Non-pigmented ciliary epithelial cell (primary cell): ENCODE results near the gene PEA15.

Source experiments
- DNase-seq: peaks from one replicate; pipeline ENCODE4 v3.0.0-alpha.2; 2010; ENCODE audit warnings: low read depth

PEA15 gene

DNA sequence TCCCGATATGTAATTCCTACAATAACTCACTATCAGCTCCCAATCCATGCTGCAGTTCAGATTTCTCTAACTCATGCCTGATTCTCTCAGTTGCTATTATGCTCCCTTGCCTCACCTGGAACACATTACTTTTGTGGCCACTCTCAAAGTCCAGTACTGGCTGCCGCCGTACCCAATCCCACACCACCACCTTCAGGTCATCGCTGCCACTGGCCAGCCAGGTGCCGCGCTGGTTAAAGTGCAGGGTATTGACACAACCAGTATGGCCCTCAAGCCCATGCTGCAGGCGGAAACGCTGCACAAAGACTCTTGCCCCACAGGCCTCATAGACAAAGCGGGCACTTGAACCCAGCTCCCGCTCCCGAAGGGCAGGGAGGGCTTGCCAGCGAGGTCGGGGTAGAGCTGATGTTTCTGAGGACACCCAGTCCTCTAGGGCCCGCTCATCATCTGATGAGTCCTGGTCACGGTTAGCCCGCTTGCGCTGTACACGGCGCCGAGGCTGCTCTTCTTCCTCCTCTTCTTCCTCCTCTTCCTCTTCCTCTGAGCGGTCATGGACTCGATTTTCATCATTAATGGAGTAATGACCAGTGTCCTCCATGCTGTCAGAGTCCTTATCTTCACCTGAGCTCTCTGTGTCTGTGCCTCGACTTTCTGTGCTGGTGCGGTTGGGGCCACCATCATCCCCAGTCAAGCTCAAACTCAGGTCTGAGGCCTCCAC lies 34.6 kb downstream of the PEA15 start:
- DNase-seq: no peak

DNA sequence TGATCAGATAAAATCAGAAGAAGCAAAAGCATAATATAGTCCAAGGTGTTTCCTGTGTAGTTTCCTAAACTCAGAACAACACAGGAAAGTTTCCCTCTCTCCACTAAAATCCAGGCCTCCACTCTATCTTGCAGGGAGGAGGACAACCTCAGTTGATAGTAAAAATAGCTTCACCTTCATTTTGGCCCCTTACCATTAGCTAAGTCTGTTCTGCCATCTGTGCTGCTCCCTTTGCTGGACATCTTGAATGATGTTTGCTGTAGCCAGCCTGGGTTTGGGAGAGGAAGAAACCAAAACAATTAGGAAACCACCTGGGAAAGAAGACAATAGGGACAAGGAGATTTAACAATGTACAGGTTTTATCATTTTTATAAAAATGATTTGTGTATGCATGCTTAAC lies 38.6 kb downstream of the PEA15 start:
- no peak for DNase-seq

DNA sequence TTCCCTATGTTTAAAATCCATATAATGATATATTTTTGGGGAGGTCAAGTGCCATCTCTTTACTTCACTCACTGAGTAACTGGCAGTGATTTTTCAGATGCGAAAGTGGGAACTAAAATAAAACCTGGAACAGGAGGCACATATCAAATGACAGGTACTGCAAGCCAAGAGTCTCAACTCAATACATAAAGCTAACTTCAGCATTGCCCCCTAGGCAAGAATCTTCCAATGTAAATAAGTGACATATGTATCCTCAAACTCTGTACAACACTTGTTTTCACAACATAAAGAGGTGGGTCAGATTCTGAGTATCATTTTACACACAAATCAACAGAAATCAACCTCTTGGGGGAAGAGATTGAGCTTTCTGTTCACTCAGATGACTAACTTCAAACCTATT lies 39.0 kb downstream of the PEA15 start:
- DNase-seq: no peak

DNA sequence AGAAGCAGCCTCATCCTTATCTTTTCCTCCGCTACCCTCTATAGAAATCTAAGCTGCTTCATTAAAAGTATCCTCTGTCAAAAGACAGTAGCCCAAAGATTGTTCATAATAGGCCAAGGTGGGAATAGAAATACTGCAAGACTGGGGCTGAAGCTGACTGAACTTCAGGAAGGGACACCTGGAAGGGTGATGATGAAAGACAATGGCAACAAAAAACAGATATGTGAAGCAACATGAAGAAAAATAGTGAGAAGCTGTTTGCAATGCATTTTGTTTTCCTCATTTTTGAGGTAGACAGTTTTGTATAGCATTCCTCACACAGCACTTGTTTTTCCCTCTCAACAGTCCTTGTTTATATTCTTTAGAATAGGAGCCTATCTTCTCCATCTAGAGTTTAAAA lies 40.2 kb downstream of the PEA15 start:
- DNase-seq: no peak

DNA sequence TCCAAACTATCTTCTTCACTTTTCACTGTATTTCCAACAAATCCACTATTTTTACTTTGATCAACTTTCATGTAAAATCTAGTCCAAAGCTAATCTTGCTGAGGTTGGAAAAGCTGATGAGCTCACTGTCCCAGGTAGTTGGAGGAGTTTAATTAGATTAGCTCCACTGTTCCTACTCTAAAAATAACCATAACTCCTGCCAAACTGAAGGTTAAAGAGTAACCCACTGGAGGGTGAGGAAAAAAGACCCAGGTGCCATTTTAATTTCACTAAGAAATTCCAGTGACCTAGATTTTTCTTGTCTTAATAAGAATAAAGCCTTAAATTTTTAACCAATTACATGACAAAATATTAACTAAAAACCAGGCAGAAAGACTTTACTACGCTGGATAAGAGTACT lies 41.9 kb downstream of the PEA15 start:
- DNase-seq: no peak

DNA sequence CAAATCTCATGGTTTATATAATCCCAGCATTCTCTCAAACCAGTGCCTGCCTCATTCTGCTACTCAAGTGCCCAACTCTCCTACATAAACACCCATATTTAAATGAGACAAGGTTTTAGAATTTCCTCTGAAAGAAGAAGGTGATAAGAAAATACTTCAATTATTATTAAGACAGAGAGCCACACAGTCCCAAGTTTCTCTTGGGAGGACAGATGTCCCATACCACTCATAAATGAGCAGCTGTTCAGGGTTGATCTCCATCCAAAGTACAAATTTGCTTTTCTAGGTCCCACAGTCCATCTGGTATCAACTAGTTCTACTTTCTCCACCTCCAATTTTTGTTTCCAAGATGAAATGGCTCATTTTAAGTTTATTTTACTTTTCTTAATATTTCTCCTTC lies 45.8 kb downstream of the PEA15 start:
- DNase-seq: no peak

DNA sequence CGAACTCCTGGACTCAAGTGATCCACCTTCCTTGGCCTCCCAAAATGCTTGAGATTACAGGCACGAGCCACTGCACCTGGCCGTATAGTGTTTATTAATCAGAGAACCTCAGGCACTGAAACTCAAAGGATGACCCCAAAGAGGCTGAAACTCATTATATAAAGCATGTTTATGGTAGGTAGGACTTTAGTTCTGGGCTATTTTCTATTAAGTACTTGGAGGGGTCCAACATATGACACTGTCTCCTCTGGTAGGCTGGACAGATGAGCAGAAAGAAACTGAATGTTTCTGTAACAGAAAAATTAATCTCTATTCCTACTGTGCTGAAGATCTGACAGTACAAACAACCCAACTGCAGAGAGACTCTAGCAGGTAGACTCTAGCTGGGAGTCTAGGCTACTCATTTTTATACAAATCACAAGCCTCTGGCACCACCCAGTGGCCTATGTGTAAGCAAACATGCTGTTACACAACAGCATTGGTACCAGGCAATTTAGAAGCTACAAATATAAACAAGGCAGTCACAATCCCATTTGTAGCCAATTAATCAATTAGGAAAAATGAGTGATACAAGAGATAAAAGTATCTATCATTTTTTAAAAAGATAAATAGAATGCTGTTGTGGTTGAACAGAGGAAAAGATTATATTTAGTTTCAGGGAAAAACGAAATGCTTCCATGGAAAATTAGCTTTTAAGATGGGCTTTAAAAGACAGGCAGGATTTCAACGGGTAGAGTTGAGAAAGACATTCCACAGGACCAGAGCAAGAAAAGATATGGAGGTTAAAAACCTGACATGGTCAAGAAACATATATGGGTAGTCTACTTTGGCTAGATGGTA lies 46.7 kb downstream of the PEA15 start:
- DNase-seq: peak; percentile 30

DNA sequence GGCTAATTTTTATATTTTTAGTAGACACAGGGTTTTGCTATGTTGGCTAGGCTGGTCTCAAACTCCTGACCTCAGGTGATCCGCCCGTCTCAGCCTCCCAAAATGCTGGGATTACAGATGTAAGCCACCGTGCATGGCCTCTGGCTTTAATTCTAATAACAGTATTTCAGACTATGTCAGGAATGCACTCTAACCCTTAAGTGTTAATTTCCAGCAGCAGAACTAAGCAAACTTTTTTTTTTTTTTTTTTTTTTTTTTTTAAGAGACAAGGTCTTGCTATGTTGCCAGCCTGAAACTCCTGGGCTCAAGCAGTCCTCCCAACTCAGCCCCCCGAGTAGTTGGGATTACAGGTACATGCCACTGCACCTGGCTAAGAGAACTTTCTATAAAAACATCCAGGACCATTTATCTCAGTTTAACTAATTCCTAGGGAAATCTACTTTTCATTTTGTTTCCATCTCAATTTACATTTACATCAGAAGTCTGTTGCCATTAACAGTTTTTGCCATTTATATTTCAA lies 50.7 kb downstream of the PEA15 start:
- DNase-seq: no peak

DNA sequence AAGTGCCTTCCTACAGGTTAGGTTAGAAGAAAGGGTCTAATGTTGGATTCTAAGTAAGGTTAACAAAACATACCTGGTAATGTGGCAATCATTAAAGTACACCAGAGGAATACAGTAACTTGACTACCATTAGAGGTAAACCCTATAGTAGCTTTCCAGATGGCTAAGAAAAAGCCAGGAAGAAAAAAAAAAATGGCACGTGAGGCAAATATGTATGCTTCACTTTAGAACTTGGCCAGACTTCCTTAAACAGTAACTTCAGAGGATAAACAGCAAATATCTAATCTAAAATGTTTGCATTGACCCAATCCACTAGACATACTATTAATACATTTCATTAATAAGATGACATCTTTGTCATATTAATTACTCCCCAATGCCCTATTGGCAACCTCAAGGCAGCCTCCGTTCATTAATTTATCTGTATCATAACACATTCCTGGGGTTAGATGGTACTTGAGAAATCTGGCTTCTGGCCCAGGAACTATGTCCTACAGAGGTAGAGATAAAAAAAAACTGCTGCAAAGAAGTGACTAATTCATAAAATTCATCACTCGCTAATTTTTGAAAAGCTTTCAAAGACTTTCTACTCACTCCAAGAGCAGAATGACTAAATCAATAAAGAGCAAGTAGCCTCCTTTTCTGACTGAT lies 51.3 kb downstream of the PEA15 start:
- peak; percentile 48 for DNase-seq

DNA sequence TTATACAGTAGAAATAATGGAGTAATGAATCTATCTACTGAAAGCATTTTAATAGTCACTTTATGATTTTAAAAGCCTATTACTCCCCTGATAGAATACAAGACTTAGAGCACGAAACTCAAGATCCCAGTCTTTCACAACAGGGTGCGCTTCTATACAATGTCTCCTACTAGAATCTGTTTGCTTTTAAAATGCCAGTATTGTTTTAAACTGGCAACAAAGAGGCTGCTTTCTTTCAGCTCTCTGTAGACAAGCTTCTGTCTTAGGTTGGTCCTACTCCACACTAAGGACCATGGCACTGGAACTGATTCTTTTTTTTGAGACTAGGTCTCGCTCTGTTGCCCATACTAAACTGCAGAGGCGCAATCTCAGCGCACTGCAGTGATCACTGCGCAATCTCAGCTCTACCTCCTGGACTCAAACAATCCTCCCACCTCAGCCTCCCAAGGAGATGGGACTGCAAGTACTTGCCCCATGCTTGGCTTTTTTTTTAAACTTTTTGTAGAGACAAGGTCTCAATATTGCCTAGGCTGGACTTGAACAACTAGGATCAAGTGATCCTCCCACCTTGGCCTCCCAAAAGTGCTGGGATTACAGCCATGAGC lies 52.3 kb downstream of the PEA15 start:
- DNase-seq: no peak

DNA sequence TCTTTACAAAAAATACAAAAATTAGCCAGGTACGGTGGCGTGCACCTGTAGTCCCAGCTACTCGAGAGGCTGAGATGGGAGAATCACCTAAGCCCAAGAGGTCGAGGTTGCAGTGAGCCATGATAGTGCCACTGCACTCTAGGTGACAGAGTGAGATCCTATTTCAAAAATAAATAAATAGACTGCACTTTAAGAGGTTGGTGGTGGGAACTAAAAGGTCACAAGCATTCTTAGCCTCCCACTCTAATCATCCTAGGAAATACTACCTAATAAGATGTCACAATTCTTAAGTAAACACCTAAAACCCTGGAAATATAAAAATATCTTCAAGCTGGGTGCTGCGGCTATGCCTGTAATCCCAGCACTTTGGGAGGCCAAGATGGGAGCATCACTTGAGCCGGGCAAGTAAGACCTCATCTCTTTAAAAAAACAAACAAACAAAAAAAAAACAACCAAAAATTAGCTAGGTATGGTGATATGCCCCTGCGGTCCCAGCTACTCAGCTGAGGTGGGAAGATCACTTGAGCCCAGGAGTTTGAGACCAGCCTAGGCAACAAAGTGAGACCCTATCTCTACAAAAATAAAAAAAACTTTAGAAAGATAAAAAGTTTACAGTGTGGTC lies 53.1 kb downstream of the PEA15 start:
- DNase-seq: no peak

DNA sequence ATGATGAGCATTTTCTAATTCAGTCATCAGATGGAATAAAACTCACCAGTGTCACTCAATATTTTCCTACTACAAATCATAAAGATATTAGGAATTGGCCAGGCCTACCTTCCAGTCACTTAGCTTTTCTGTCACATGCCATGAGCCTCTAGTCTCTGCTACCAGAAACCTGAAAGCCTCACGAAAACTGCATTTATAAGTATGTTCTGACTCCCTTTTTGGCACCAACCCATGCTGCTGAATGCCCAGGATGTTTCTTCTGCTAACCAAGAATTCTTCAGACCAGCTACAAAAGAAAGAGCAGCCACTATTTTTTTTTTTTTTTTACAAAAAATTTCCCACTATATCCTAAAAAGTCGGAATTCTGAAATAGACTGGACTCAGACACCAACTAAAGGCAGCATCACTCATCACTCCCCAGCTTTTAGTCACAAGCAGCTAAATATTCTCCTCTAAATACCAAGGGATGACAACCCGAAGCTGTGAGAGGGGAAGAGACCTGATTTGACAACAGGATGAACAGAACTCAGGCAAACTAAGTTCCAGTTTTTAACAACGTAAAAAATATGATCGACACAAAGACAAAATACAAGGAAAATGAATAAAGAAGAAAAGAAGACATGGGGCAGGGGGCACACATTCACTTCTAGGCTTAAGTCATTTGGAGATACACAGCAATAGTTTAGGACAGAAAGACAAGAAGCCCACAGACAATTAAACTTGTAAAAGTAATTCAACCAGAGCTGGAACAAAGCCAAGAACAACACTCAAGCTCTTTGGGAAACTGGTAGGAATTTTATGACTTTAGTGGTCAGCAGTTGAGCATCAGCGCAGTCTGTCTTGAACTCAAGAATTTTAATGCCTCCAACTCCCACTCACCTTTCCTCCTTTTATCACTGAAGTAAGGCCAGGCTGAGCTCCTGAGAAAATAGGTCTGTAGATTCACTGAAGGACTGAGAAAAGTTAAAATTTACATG lies 55.5 kb downstream of the PEA15 start:
- peak; percentile 87 for DNase-seq

DNA sequence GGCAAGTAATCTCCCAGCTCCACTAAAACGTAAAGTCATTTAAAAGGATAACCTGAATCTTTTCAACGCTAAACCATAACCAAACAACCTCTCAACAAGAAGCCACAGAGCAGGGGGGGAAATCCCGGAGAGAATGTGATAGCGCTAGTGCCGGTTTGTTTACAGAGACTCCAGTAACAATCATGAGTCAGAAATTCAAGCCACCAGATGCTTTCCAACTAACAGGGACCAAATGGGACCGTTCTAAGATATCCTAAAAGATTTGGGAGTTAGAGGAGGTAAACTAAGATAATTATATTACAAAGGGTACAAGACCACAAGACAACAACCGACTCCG lies 56.3 kb downstream of the PEA15 start:
- DNase-seq: peak; percentile 63

DNA sequence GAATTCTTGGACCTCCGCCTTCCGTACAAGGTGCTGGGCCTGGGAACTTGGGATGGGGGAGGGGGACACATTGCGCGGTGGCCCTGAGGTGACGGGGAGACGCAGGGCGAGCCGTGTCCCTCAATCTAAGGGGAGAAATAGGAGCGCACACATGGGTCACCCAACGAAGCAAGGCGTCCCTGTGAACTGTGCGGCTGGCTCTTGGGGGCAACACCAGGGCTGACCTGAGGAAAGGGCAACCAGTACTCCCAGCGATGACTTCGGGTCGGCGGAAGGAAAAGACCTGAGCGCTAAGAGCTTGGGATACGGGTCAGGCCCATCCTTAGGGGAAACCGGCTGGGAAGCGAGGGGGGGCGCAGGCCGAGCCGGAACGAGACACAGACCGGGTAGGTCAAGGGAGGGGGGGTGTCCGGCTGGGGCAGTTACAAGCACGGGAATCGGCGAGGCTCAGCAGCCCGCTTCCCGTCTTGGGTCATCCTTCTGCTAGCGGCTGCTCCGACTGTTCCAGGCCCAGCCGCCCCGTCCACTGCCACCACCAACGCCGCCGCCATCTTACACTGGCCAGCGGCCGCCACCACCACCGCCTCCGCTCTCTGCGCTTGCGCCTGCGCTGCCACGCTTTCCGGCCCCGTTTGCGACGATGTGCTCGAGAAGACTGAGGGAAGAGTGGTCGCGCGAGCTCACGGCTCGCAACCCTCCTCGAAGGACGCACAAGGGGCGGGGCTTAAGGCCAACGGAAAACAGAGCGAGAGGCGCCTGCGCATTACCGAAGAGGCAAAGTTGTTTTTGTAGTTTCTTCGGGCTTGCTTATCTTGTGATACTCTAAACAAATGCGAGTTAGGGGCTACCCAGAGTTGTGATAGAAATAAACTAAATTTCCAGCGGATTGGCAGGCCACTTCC lies 57.0 kb downstream of the PEA15 start, which contains the start of gene DCAF8:
TSS of gene DCAF8 (minus strand) at position 657 of the 902 bp plus-strand sequence. CDS start 18,541 bp downstream, outside the sequence.
- peak; percentile 91 for DNase-seq

DNA sequence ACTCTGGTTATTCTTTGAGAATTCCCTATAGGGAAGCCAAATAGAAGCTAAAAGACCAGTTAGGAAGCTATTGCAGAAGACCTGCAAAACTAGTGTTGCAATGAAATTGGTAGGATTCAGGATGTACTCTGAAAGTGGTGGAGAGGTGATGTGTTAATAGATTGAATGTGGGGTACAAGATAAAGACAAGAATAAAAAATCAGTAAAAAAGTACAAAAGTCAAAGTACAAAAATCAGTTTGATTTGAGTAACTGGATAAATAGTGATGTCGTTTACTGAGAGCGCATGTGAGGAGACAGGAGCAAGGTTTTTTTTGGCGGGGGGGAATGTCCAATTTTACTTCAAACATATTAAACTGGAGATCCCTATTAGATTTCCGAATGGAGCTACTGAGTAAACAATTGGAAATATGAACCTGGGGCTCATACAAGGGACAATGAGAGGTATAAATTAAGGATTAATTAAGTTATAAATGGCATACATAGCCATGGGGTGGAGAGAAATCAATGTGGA lies 59.7 kb downstream of the PEA15 start:
- DNase-seq: no peak
